KMS-11 (cell line): Measurements from ENCODE around the gene MARCHF10.

Experiments used
- H2AFZ ChIP-seq: fragments of 200-600 bp; sonication (generic); 2 replicates; pipeline ENCODE4 v1.6.1; 2016; ENCODE audit warnings: antibody characterized with exemption, mixed run types, low read depth
- H3K27ac ChIP-seq: fragments of 200-600 bp; sonication (generic); 2 replicates; pipeline ENCODE4 v1.6.1; 2016; ENCODE audit warnings: mild to moderate bottlenecking, mixed run types
- H3K27me3 ChIP-seq: fragments of 200-600 bp; sonication (generic); 2 replicates; pipeline ENCODE4 v1.6.1; 2017; ENCODE audit warnings: mild to moderate bottlenecking, low read depth, mixed run types, moderate library complexity; ENCODE audit not compliant: insufficient read depth
- H3K36me3 ChIP-seq: fragments of 200-600 bp; sonication (generic); 2 replicates; pipeline ENCODE4 v1.6.1; 2017; ENCODE audit warnings: mild to moderate bottlenecking, mixed run types; ENCODE audit not compliant: insufficient read depth
- H3K4me1 ChIP-seq: fragments of 200-600 bp; sonication (generic); 2 replicates; pipeline ENCODE4 v1.6.1; 2016; ENCODE audit warnings: mild to moderate bottlenecking, low read depth, mixed run types; ENCODE audit not compliant: poor library complexity, severe bottlenecking
- H3K4me2 ChIP-seq: fragments of 200-600 bp; sonication (generic); 2 replicates; pipeline ENCODE4 v1.7.0; 2016; ENCODE audit warnings: mild to moderate bottlenecking, mixed run types
- H3K4me3 ChIP-seq: fragments of 200-600 bp; sonication (generic); IDR thresholded peaks from 2 replicates; pipeline ENCODE4 v1.6.1; 2017; ENCODE audit warnings: low read depth, low read length, mixed read lengths; ENCODE audit not compliant: insufficient read depth
- H3K79me2 ChIP-seq: fragments of 200-600 bp; sonication (generic); 2 replicates; pipeline ENCODE4 v1.6.1; 2016; ENCODE audit warnings: low read depth, mixed run types; ENCODE audit not compliant: insufficient read depth
- H3K9ac ChIP-seq: fragments of 200-600 bp; sonication (generic); 2 replicates; pipeline ENCODE4 v1.6.1; 2016; ENCODE audit warnings: mild to moderate bottlenecking, mixed run types
- H4K20me1 ChIP-seq: fragments of 200-600 bp; sonication (generic); 2 replicates; pipeline ENCODE4 v1.6.1; 2016; ENCODE audit warnings: mild to moderate bottlenecking, mixed run types; ENCODE audit not compliant: insufficient read depth
- CTCF ChIP-seq: fragments of 200-600 bp; sonication (generic); conservative IDR thresholded peaks from 2 replicates; pipeline ENCODE4 v1.6.1; 2017; ENCODE audit warnings: low read depth, mild to moderate bottlenecking, antibody characterized with exemption, low read length, moderate library complexity, mixed read lengths

MARCHF10 gene

GRCh38 chr17:62708587-62708986 lies 99.5 kb downstream of the MARCHF10 start:
- no peaks in the 10 kb centered on the region for H3K36me3 ChIP-seq
- H4K20me1 ChIP-seq: no peaks in the 10 kb centered on the region
- H3K4me1 ChIP-seq: peaks cover 5% of the 10 kb centered on the region
- H3K9ac ChIP-seq: no peak overlapping the region
- H3K4me3 ChIP-seq: no peak overlapping the region
- H3K4me2 ChIP-seq: no peak overlapping the region
- no peaks in the 10 kb centered on the region for H3K79me2 ChIP-seq
- peaks cover 16% of the 10 kb centered on the region for H3K27me3 ChIP-seq
- H3K27ac ChIP-seq: no peak overlapping the region
- H2AFZ ChIP-seq: no peak overlapping the region
- TF ChIP-seq CTCF: no peak

GRCh38 chr17:62707425-62707739 lies 100.7 kb downstream of the MARCHF10 start:
- H3K9ac ChIP-seq: no peak overlapping the region
- H3K27ac ChIP-seq: no peak overlapping the region
- H3K4me2 ChIP-seq: no peak overlapping the region
- no peaks in the 10 kb centered on the region for H4K20me1 ChIP-seq
- TF ChIP-seq CTCF: no peak
- H2AFZ ChIP-seq: no peak overlapping the region
- H3K36me3 ChIP-seq: no peaks in the 10 kb centered on the region
- peaks cover 11% of the 10 kb centered on the region for H3K4me1 ChIP-seq
- H3K79me2 ChIP-seq: no peaks in the 10 kb centered on the region
- H3K27me3 ChIP-seq: peaks cover 16% of the 10 kb centered on the region
- no peak overlapping the region for H3K4me3 ChIP-seq

GRCh38 chr17:62706598-62707424 lies 101.3 kb downstream of the MARCHF10 start:
- Histone ChIP-seq H3K9ac (no peak overlapping the region), H4K20me1 (no peaks in the 10 kb centered on the region), H3K27ac (no peak overlapping the region), H3K36me3 (no peaks in the 10 kb centered on the region), H3K79me2 (no peaks in the 10 kb centered on the region), H3K4me2 (no peak overlapping the region), H2AFZ (no peak overlapping the region), H3K4me3 (no peak overlapping the region), H3K27me3 (peaks cover 16% of the 10 kb centered on the region), H3K4me1 (peaks cover 11% of the 10 kb centered on the region)
- no peak for TF ChIP-seq CTCF

- H4K20me1 ChIP-seq: no peaks in the 10 kb centered on the region
- no peak overlapping the region for H3K27ac ChIP-seq
- TF ChIP-seq CTCF: no peak
- no peaks in the 10 kb centered on the region for H3K79me2 ChIP-seq
- H3K36me3 ChIP-seq: no peaks in the 10 kb centered on the region
- no peak overlapping the region for H3K9ac ChIP-seq
- no peak overlapping the region for H3K4me2 ChIP-seq
- no peak overlapping the region for H3K4me3 ChIP-seq
- H2AFZ ChIP-seq: no peak overlapping the region
- peaks cover 16% of the 10 kb centered on the region for H3K27me3 ChIP-seq
- H3K4me1 ChIP-seq: peaks cover 17% of the 10 kb centered on the region
Observed at GRCh38 chr17:62705778-62706597, 102.1 kb downstream of the MARCHF10 start.
